Measurements from ENCODE around the gene EEF2K.
"Not testable (repeated sequence)": the region's sequence is repeated elsewhere in the genome, so short reads cannot be mapped to it uniquely, and the experiment has no call there.

The EEF2K gene

GRCh38 chr16:22206013-22206841 lies at the start of gene EEF2K:
TSS of gene EEF2K (plus strand) at chr16:22206278. CDS start at chr16:22225730, 19,452 bp downstream.
- peak; percentile 78 for DNase-seq (ENCODE audit: low read depth)

DNA sequence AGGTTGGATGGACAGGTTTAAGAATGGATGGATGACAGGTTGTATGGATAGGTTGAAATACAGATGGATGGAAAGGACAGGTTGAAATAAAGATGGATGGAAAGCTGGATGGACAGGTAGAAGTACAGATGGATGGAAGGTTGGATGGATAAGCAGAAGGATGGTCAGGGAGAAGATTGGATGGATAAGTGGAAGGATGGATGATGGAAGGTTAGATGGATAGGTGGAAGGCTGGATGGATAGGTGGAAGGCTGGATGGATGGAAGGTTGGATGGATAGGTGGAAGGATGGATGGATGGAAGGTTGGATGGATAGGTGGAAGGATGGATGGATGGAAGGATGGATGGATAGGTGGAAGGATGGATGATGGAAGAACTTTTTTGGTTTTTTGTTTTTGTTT lies 44.7 kb upstream of the EEF2K start:
- no peak for DNase-seq (ENCODE audit: low read depth)

- DNase-seq (ENCODE audit: low read depth) = no peak
Observed at GRCh38 chr16:22161999-22162655, 44.0 kb upstream of the EEF2K start, which contains the start of gene SDR42E2. TSS of gene SDR42E2 (plus strand) at chr16:22162506. CDS start at chr16:22165583, 3,077 bp downstream.

- no peak for DNase-seq (ENCODE audit: low read depth)
Observed at GRCh38 chr16:22162656-22163009, 43.4 kb upstream of the EEF2K start.

DNA sequence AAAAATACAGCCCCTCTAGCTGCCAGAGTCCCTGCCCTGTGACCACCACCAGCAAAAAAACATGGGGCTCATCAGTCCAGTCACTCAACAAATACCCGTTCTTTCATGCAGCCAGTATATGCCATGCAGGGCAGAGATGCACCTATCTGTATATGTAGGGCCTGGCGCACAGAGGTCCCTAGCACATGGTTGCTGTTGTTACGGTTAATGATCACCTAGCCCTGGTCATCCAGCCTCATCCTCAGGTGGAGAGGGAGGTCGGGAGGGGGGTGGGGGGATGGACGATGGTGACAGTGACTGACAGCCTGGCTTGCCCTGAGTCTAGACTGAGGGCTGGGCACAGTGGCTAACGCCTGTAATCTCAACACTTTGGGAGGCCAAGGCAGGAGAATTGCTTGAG lies 42.3 kb upstream of the EEF2K start:
- no peak for DNase-seq (ENCODE audit: low read depth)

DNA sequence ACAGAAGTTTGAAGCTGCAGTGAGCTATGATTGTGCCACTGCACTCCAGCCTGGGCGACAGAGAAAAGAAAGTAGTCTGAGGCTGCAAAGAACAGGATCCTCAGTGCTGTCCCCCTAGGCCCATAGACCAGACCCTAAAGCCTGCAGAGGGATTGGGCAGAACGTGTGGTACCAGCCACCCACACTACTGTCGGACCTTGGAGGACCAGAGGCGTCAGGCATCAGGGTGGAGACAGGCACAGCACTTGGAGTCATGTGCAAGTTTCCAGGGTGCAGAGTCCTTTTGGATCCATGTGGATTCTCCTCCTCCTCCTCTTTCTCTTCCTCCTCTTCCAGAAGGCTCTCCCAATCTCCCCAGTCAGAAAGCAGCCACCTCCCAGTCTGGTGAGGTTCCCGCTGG lies 41.6 kb upstream of the EEF2K start:
- no peak for DNase-seq (ENCODE audit: low read depth)

GRCh38 chr16:22165508-22166285 lies 40.4 kb upstream of the EEF2K start:
- no peak for DNase-seq (ENCODE audit: low read depth)

- DNase-seq (ENCODE audit: low read depth) = no peak
Observed at GRCh38 chr16:22171953-22172352, 34.1 kb upstream of the EEF2K start.

- not testable (repeated sequence) for DNase-seq (ENCODE audit: low read depth)
Observed at GRCh38 chr16:22172642-22173041, 33.4 kb upstream of the EEF2K start.

DNA sequence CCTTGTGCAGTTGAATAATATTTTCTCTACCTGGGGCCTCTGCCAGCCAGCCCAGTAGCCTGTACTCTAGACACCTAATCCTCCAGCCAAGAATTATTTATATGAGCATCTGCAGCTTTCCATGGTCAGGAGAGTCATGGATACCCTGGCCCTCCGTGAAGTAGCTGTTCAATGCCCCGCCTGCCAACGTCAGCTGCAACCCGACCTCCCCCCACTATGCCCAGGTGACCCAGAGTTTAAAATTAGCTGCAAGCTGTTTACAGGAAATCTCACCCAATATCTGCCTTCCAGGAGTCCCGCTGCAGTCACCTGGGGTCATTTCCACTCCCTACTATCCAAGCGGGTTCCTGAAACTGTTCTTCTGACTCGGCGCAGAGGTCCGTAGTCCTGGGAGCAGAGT lies 31.4 kb upstream of the EEF2K start:
- DNase-seq (ENCODE audit: low read depth) = no peak

DNA sequence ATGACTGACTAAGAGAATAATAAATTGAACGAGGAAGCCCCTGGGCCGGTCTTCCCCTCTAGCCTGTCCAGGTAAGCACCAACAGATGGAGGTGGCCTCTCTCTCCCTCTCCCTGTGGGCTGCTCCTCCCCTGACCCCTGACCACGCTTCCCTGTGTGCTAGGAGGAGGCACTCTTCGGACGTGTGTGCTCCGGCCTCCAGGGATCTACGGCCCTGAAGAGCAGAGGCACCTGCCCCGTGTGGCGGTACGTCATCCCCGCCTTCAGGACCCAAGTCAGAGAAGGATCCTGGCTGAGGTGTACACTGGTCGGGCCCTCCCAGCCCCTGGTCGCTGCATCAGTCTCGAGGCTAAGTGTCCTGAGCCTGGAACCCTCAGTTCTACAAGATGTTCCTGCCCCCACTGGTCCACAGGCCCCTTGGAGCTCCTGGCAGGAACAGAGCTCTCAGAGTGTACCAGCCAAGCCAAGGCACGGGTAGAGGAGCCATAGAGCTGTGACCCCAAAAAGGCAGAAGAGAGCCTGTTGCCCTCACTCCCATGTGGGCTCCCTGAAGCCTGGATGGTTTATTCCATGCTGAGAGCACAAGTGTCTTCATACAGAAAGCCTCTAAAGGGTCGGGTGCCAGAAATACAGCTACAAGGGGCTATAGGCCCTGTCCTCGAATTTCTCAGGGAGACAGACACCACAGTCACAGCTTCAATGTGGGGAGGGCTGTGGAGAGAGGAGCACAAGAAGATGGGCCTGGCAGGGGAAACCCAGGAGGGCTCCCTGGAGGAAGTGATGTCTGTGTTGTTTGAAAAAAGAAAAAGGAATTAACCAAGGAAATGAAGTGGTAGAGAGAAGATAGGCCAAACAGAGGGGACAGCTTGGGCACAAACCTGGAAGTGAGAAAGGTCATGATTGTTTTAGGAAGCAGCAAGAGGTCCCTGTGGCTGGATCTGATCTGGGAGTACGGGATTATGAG lies 27.8 kb upstream of the EEF2K start:
- DNase-seq (ENCODE audit: low read depth) = no peak

DNA sequence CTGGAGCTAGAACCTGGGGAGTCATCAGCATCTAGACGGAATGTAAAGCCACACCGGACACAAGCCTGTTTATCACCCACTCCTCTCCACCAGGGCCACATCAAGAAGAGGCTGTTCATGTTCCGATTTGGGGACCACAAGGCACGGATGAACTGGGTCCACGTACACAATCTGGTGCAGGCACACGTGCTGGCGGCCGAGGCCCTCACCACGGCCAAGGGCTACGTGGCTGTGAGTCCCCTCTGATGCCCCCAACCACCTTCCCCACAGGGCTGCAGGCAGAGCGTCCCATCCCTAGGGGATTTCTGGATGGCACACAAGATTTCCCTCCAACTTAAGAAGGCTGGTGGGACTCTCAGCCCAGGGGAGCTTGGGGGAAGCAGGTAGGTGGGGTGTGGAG lies 24.7 kb upstream of the EEF2K start:
- DNase-seq (ENCODE audit: low read depth) = no peak

DNA sequence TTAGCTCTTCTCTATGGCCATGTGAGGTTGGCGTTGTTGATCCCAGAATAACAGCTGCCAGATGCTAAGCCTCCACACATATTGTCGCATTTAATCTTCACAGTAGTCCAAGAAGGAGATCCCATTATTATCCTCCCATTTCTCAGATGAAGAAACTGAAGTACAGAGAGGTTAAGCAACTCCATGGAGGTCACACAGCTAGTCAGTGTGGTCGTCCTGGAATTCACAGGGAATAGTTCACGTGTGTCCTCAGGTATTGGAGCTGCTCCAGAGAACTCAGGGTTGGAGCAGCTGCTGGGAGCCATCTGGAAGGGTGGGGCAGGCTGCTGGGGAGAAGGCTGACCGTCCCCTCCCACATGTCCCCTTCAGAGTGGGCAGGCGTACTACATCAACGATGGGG lies 24.2 kb upstream of the EEF2K start:
- DNase-seq (ENCODE audit: low read depth) = no peak

- no peak for DNase-seq (ENCODE audit: low read depth)
Observed at GRCh38 chr16:22183335-22183734, 22.7 kb upstream of the EEF2K start.

DNA sequence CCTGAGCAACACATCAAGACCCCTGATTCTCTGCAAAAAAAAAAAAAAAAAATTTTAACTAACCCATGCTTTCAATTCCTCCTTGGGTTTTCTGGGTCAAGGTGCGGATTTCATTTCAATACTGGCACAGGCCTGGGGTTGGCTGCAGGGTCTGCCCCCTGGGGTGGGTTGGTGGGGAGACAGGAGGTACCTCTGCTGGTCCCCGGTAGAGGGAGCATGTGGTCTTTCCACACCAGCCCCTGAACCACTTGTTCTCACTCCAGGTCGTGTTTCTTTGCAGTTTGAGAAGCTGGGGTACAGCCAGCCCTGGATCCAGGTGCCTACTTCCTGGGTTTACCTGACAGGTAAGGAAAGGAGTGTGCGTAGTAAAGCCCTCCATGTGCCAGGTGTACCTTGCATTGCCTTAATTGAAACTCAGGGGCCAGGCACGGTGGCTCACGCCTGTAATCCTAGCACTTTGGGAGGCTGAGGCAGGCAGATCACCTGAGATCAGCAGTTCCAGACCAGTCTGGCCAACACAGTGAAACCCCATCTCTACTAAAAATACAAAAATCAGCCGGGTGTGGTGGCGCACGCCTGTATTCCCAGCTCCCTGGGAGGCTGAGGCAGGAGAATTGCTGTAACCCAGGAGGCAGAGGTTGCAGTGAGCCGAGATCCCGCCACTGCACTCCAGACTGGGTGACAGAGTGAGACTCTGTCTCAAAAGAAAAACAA lies 22.0 kb upstream of the EEF2K start:
- DNase-seq (ENCODE audit: low read depth) = no peak

GRCh38 chr16:22184615-22184968 lies 21.5 kb upstream of the EEF2K start:
- DNase-seq (ENCODE audit: low read depth) = no peak

DNA sequence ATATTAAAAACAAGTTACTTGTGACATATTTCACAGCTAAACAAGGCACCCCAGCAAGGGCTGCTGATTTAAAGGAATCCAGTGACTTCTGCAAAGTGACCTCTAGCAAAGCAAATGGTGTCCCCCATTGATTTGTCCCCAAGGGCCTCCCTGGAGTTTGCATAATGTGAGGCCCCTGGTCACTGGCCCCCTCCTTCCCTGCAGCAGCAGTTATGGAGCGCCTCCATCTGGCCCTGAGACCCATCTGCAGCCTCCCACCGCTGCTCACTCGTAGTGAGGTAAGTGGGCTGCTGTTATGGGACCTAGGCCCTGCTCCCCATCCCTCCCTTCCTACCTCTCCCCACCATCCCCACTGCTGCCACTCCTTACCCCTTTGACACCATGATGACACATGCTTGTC lies 19.6 kb upstream of the EEF2K start:
- no peak for DNase-seq (ENCODE audit: low read depth)

DNA sequence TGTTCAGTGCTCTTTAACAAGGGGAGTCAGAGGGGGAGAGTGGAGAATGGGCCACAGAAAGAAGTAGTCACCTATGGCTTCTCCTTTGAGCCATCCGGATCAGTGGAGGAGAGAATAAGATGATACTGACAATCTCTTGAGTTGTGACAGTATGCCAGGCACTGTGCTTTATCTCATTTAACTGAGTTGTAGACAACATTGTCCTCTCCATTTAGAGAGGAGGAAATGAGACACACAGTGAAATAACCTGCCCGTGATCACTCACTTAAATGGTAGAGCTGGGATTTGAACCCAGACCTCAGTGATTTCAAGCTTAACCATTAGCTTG lies 17.8 kb upstream of the EEF2K start:
- no peak for DNase-seq (ENCODE audit: low read depth)

DNA sequence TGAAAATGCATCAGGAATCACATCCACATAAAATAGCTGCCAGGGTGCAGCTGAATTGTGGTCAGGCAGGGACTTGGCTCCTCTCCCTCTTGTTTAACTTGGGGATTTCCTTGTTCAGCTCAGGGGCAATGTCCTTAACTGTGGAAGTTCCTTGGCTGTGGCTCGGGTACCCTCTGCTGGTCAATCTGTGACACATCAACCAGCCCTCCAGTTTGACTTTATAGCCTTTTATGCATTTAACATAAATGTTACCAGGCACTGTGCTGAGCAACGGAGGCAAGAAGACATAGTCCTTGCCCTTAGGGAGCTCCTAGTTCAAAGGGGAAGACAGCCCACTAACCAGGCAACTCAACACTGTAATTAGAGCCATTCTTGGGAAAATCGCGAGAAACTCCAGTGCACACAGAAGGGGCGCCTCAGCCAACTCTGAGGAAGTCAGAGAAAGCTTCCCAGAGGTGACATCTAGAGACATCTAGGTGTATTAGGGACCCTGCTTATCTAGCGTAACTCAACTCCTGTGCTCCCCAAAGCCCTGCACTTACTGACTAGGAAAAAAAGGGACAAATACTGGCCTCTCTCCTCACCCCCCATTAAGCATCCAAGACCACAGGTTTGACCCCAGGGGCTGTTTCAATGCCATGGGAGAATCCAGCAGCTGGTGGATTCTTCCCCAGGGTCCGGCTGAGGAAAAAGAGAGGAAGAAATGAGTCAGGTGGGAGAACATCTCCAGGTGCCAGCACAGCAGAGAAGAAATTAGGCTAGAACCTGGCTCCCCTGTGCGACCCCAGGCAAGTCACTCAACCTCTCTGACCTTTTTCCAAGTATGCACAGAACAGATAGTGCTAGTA lies 17.3 kb upstream of the EEF2K start:
- peak; percentile 61 for DNase-seq (ENCODE audit: low read depth)

DNA sequence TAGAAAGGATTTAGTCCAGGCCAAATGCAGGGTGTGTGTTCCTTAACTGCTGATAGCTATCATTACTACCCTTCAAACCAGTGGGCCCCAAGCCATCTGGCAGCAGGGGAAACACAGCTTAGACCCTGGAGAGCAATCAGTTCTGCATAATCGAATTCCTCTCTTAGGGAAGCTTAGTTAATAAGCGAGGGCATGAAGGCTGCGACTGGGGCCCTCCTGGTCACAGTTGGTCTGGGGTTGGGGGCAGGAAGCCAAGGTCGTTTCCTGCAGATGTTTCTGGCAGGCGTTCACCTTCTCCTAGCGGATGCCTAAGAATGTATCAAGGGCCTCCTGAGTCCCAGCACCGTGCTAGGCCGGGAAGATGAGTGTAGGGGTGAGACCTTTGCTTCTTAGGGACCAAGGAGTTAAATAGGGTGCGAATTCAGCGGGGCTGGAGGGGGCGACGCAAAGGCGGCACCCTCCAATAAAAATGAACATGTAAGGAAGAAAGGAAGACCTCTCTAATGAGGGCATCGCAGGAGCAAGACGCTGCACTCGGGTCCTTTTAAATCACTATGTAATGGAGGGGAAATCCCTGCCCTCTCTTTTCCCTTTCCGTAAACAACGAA lies 16.5 kb upstream of the EEF2K start:
- DNase-seq (ENCODE audit: low read depth) = no peak
